Measurements from ENCODE around the gene HTR1E.
"Not testable (repeated sequence)": the region's sequence is repeated elsewhere in the genome, so short reads cannot be mapped to it uniquely, and the experiment has no call there.

DNA sequence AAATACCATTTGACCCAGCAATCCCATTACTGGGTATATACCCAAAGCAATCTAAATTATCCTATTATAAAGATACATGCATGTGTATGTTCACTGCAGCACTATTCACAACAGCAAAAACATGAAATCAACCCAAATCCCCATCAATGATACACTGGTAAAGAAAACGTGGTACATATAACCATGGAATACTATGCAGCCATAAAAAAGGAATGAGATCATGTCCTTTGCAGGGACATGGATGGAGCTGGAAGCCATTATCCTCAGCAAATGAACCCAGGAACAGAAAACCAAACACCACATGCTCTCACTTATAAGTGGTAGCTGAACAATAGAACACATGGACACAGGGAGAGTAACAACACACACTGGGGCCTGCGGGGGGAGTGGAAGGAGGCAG, 69.2 kb downstream of the HTR1E start:
- TF ChIP-seq POLR2A (IDR thresholded peaks at IDR 0.05; ENCODE audit: low read depth, low read length); POLR2AphosphoS5 (IDR thresholded peaks at IDR 0.05; ENCODE audit: low read depth, low read length); TAF1 (IDR thresholded peaks at IDR 0.05; ENCODE audit: borderline replicate concordance, low read depth, low read length): not testable (repeated sequence)
